ENCODE measurements around the gene RAB17.

GRCh38 chr2:237535385-237536082 is 55.0 kb downstream of the RAB17 start:
- TF ChIP-seq CTCF (IDR thresholded peaks at IDR 0.05) (no peak), POLR2A (IDR thresholded peaks at IDR 0.05) (no peak), POLR2AphosphoS5 (IDR thresholded peaks at IDR 0.05) (no peak)
